ENCODE results near the gene ARHGAP40. TPM values are rescaled to one million over a fixed set of nuclear protein-coding genes. Genes with fewer than 3 reads are reported as not detected.

The ARHGAP40 gene
- total and polyA plus RNA-seq, 2 of the 13 experiments (the other 11 are each of a cell fraction or from before 2014, with no cell fraction given), result 0.75 to 2.1 TPM

GRCh38 chr20:38680500-38681306 is 79.1 kb downstream of the ARHGAP40 start (continued):
- peak; percentile 58; the same call in 1 of the 2 replicates for TF ChIP-seq REPIN1 (CRISPR knock-in tag; IDR thresholded peaks at IDR 0.05; ENCODE audit: borderline replicate concordance, low read depth)
- no peak; the same call in 1 of the 2 replicates for TF ChIP-seq ZFYVE20 (CRISPR knock-in tag; IDR thresholded peaks at IDR 0.05; ENCODE audit: borderline replicate concordance, low read depth)
- no peak for TF ChIP-seq ZNF670 (CRISPR knock-in tag; IDR thresholded peaks at IDR 0.05; ENCODE audit: borderline replicate concordance)
- peak; percentile 67; the same call in 1 of the 2 replicates for TF ChIP-seq ZSCAN12 (CRISPR knock-in tag; IDR thresholded peaks at IDR 0.05)
- TF ChIP-seq ARNT2 (CRISPR knock-in tag; IDR thresholded peaks at IDR 0.05; ENCODE audit: low read depth), result peak; percentile 51; the same call in 1 of the 2 replicates
- TF ChIP-seq SSRP1 (CRISPR knock-in tag; IDR thresholded peaks at IDR 0.05), result no peak
- no peak for TF ChIP-seq ZNF280B (CRISPR knock-in tag; IDR thresholded peaks at IDR 0.05; ENCODE audit: borderline replicate concordance)
- no peak for TF ChIP-seq ZNF737 (CRISPR knock-in tag; IDR thresholded peaks at IDR 0.05; ENCODE audit: borderline replicate concordance)
- no peak for TF ChIP-seq ZFP90 (CRISPR knock-in tag; IDR thresholded peaks at IDR 0.05; ENCODE audit: borderline replicate concordance)
- no peak for TF ChIP-seq ZNF501 (CRISPR knock-in tag; IDR thresholded peaks at IDR 0.05)
- TF ChIP-seq SKIL (CRISPR knock-in tag; IDR thresholded peaks at IDR 0.05; ENCODE audit: borderline replicate concordance), result no peak
- TF ChIP-seq E2F5 (CRISPR knock-in tag; conservative IDR thresholded peaks at IDR 0.05), result no peak
- no peak for TF ChIP-seq ELK4 (CRISPR knock-in tag; IDR thresholded peaks at IDR 0.05; ENCODE audit: borderline replicate concordance)
- TF ChIP-seq ZNF282 (IDR thresholded peaks at IDR 0.05; ENCODE audit: partially characterized antibody), result no peak
- no peak for TF ChIP-seq CEBPB (IDR thresholded peaks at IDR 0.05; ENCODE audit: borderline replicate concordance, low read depth, low read length)
- TF ChIP-seq PITX1 (CRISPR knock-in tag; IDR thresholded peaks at IDR 0.05), result no peak
- TF ChIP-seq PHF8 (CRISPR knock-in tag; IDR thresholded peaks at IDR 0.05), result no peak
- no peak for TF ChIP-seq ZGPAT (CRISPR knock-in tag; IDR thresholded peaks at IDR 0.05)
- no peak for TF ChIP-seq RFX5 (IDR thresholded peaks at IDR 0.05; ENCODE audit: low read depth, low read length)
- TF ChIP-seq ZNF816 (CRISPR knock-in tag; IDR thresholded peaks at IDR 0.05; ENCODE audit: borderline replicate concordance), result no peak
